Right cardiac atrium (tissue), 5 donors: ENCODE results near the gene DOK3. TPM values are rescaled to one million over a fixed set of nuclear protein-coding genes. Genes with fewer than 3 reads are reported as not detected.

ENCODE experiments used
- ATAC-seq, 2 donors: fragments of 200-7000 bp; cut with Tn5 transposase; one replicate each; pipeline versions ENCODE4 v1.8.0 to v1.9.1; 2020; ENCODE audit warnings: moderate library complexity in 2 of 2, mild to moderate bottlenecking in 1 of 2
- DNase-seq, 3 donors: peaks; one replicate each; pipeline ENCODE4 v3.0.0-alpha.2; 2020
- H3K27ac ChIP-seq: one replicate; pipeline ENCODE4 v1.5.1; 2013; ENCODE audit warnings: mild to moderate bottlenecking, low read length, control low read depth, moderate library complexity
- H3K27me3 ChIP-seq: one replicate; pipeline ENCODE4 v1.6.1; 2013; ENCODE audit not compliant: control insufficient read depth, insufficient read depth
- H3K4me1 ChIP-seq: one replicate; pipeline ENCODE4 v1.6.1; 2013; ENCODE audit warnings: low read length; ENCODE audit not compliant: control insufficient read depth, insufficient read depth
- H3K4me3 ChIP-seq: one replicate; pipeline ENCODE4 v1.5.1; 2013; ENCODE audit warnings: low read length, control low read depth
- H3K9me3 ChIP-seq: one replicate; pipeline ENCODE4 v1.6.1; 2013; ENCODE audit warnings: low read length; ENCODE audit not compliant: control insufficient read depth
- WGBS: extraction: QIAGEN DNeasy Blood & Tissue Kit; methylation state at CpG from one replicate; pipeline ENCODE4 v1.1.7; 2013; 5-methylcytosine and 5-hydroxymethylcytosine counted together
- intact Hi-C, 4 donors: fragments of 100-400 bp; cut with DNase I; formaldehyde crosslinking; loops; one replicate each; pipeline versions ENCODE4 v1.11.0 to v1.14.0; 2022 to 2023
- polyA plus RNA-seq: library from polyadenylated mRNA; stranded (reverse); fragments of 200-250 nt; gene quantifications from one replicate; pipeline ENCODE4 v1.2.3, GENCODE V29; 2013
- total RNA-seq, 4 donors: library from RNA; stranded (reverse); fragmentation: NEBNext Ultra II Directional; extraction: Animal tissue kit (Norgen Biotek cat#: 25700); gene quantifications; one replicate each; pipeline ENCODE4 v1.2.1, GENCODE V29; 2021
- donor health status: healthy with polysubstance abuse.
- donor health status: DM: no; HTN: yes; CAD: no.
- donor health status: DM: no; HTN: no; CAD: no.
- donor health status: DM: no; HTN: yes; CAD: no; lungs with severe emphysema.
- donor health status: DM: yes; HTN: yes; CAD: no.

The DOK3 gene
- total and polyA plus RNA-seq, 5 donors: 1.4 to 4.5 (median 3.7) TPM

DNA sequence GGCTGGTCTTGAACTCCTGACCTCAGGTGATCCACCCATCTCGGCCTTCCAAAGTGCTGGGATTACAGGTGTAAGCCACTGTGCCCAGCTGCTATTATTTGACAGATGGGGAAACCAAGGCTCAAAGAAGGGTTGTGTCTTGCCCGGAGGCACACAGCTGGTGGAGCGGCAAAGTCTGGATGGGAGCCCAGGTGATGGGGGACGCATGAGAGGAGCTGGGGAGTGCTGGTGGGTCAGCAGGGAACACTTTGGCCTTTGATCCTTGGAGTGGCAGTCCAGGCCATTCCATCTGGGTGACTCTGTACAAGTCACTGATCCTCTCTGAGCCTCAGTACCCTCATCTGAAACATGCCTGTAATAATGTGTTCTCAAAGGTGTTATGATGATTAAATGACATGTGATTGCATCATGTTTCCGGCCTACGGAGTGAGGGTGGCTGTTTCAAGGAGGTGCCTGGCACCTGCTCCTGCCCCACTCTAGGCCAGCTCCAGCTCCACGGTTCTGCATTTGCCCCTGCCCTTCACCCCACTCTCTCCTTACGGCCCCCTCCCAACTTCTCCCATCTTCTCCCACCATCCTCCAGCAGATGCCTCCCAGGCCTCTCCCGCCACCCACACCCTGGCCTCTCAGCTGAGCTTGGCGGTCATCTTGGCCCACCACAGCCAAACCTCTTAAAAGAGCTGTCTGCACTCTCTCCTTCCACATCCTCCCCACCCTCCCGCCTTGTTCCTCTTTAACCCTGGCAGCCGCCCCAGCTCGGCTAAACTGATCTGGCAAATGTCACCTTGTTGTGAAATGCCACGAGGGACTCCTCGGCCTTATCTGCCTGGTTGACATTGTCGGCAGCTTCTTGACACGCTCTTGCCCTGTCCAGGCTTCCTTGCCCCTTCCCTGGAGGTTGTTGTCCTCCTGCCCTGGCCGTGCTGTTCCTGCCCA, 30.6 kb downstream of the DOK3 start:
- peak; percentile 84 to 90 for ATAC-seq
- intact Hi-C loops: no loop called here

DNA sequence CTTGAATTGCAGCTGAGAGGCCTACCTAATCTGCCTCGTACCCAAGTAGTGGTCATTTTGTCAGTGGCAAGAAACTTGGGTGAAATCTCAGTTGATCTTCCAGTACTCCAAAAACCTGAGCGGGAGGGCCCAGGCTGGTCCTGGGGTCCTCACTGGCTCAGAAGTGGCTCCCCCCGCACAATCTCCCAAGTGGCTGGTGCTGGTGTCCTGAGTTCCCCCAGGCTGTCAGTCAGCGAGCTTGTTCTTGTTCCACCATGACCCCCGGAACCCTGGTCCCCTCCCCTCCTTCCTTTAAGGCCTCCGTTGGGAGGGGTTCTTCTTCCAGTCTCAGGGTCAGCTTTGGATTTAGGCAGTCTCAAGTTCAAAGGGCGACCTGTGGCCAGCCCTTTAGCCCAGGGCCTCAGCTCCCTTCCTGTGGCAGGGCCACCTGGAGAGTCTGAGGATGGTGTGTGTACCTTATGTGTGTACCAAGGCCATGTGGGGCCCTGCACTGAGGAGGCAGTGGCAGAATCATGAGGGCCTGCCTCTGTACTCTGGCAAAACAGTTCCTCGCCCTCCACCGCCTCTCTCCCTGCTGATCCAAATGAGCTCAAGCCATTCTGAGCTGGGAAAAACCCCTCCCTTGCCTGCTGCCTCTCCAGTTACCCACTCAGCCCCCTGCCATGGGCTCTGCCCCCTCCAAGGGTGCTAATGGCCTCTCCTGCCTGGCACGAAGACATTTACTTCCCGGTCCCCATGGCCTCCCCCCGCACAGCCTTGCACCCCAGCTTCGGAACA, 31.7 kb downstream of the DOK3 start:
- 95% methylated on average over 13 of the region's 13 CpGs for WGBS
- no peak overlapping the region for H3K4me3 ChIP-seq
- peak in 1 of 3 donors; percentile 58 for DNase-seq
- H3K27me3 ChIP-seq: no peaks in the 10 kb centered on the region
- ATAC-seq: no peak
- peaks cover 8% of the 10 kb centered on the region for H3K4me1 ChIP-seq
- no peaks in the 10 kb centered on the region for H3K9me3 ChIP-seq
- no peak overlapping the region for H3K27ac ChIP-seq
- intact Hi-C loops: no loop called here

More for the DNA sequence above, 30.6 kb downstream of the DOK3 start:
- DNase-seq: peak; percentile 91 to 97 (median 96)
- Histone ChIP-seq H3K27me3 (no peaks in the 10 kb centered on the region), H3K4me1 (peaks cover 7% of the 10 kb centered on the region), H3K9me3 (no peaks in the 10 kb centered on the region), H3K4me3 (no peak overlapping the region), H3K27ac (peak overlapping the region; percentile 65)
- 20% methylated on average over 18 of the region's 18 CpGs for WGBS

DNA sequence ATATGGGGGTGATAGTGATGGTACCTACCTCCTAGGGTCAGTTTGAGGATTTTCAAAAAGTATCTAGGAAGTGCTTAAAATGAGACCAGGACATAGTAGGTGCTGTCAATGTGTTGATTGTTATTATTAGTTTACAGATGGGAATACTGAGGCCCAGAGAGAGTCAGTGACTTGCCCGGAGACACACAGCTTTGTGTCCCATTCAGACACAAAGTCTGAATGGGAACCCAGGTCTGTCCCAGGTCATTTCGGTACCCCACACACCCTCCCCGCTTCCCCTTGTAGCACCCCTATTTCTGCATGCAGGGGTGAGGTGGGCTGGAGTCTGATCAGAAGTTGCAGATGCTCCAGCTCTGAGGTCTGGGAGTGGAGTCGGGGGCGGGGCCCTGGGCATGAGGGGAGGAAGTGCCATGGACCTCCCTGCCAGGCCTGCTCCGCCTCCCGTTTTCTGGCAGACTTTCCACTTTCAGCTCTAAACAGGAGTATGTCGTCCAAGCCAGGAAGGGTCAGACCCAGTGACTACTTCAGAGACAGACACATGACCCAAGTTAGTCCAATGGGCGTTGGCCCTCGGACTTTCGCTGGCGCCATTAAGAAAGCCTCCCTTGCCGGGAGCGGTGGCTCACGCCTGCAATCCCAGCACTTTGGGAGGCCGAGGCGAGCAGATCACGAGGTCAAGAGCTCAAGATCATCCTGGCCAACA, 32.9 kb downstream of the DOK3 start:
- Histone ChIP-seq H3K27ac (no peak overlapping the region), H3K4me3 (no peak overlapping the region), H3K9me3 (no peaks in the 10 kb centered on the region), H3K4me1 (peaks cover 8% of the 10 kb centered on the region), H3K27me3 (no peaks in the 10 kb centered on the region)
- ATAC-seq (peak; percentile 7 to 22), DNase-seq (peak; percentile 70 to 85 (median 82))
- intact Hi-C loops: no loop called here
- 71% methylated on average over 18 of the region's 18 CpGs for WGBS

DNA sequence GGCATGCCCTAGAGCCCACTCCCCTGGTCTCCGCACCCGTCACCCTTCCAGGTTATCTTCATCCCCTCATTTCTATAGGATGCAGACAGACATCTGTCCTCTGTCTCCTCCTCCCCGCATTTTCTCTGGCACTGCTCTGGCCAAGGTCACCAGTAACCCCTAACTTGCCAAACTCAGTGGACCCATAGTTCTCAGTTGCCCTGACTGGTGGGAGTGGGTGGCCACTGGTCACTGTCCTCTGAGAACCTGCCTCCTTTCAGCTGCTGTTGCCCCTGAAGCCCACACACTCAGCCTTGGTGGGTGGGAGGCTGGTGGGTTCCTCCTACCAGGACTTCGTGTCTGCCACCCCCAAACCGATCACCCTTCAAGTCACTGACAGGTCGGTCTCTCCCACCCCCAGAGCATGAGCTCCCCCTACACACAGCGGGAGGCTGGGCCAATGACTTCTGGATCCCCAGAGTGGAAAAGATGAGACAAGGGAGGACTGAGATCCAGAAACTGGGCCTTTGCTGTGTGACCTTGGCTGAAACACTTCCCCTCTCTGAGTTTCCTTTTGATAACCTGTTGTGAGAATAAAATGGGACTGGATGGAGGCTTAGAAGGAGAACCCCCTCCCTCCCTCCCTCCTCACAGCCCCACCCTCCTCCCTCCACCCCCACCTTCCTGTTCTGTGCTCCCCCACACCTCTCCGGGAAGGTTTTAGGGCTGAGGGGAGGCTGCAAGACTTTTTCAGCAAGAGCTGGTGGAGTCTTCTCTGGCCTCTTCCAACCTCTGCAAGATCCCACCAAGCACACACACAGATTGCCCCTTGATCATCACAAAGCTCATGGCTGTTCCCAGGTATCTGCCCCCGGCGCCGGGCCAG, 33.8 kb downstream of the DOK3 start:
- Histone ChIP-seq H3K9me3 (no peaks in the 10 kb centered on the region), H3K4me3 (no peak overlapping the region), H3K27ac (no peak overlapping the region), H3K27me3 (no peaks in the 10 kb centered on the region), H3K4me1 (peaks cover 8% of the 10 kb centered on the region)
- intact Hi-C loops: no loop called here
- no peak for DNase-seq
- 56% methylated on average over 11 of the region's 11 CpGs for WGBS
- no peak for ATAC-seq

DNA sequence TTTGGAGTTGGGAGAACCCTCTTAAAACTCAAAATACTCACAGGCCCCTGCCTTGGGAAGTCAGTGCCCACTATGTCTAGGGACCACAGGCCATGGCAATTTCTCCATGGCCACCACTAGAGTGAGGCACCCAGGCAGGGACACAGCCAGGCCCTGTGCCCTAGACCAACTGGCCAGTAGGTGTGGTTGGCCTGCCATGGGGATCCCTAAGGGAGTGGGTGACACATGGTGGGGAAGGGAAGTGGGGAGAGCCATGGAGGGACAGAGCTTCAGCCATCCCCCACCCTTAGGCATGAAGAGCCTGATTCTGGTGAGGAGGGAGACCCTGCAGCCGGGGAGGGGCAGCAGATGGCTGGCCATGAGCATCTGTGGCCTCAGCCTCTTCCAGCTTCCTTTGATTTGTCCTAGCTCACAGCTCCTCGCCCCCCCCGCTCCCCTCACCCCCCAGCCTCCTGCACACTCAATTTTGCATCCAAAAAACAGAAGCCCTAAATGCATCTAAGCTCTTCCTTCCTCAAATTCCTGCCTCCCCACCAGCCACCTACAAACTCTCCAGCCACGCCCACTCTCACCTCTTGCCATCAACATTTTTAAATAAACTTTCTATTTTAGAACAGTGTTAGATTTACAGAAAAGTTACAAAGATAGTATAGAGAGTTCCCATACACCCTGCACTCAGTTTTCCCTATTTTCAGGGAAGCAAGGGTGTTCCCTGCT, 34.6 kb downstream of the DOK3 start:
- Histone ChIP-seq H3K27ac (no peak overlapping the region), H3K4me1 (peaks cover 6% of the 10 kb centered on the region), H3K27me3 (no peaks in the 10 kb centered on the region), H3K4me3 (no peak overlapping the region), H3K9me3 (no peaks in the 10 kb centered on the region)
- ATAC-seq (no peak), DNase-seq (no peak)
- 50% methylated on average over 4 of the region's 4 CpGs for WGBS
- intact Hi-C loops: no loop called here

DNA sequence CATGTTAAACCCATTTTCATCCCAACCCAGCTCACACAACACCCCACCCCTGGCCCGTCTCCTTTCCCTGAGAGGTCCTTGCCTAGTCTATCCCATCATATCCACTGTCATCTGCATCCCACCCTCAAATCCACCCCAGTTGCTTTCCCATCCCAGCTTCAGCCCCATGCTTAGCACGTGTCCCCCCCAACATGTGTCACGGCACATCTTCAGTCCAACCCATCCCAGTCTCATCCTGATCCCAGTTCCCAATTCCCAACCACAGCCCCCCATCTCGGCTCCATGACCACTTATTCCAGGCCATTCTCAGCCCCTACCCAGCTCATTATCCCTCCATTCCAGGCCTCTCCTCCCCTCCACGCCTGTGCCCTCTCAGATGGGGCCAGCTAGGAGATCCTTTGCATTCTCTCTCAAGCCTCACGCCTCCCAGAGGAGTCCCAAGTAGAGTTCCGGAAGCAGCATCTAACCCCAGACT, 35.6 kb downstream of the DOK3 start:
- no peak overlapping the region for H3K4me3 ChIP-seq
- H3K4me1 ChIP-seq: peaks cover 2% of the 10 kb centered on the region
- H3K27me3 ChIP-seq: no peaks in the 10 kb centered on the region
- H3K9me3 ChIP-seq: no peaks in the 10 kb centered on the region
- DNase-seq: no peak
- ATAC-seq: no peak
- H3K27ac ChIP-seq: no peak overlapping the region
- intact Hi-C loops: no loop called here
- WGBS: 33% methylated on average over 7 of the region's 7 CpGs

DNA sequence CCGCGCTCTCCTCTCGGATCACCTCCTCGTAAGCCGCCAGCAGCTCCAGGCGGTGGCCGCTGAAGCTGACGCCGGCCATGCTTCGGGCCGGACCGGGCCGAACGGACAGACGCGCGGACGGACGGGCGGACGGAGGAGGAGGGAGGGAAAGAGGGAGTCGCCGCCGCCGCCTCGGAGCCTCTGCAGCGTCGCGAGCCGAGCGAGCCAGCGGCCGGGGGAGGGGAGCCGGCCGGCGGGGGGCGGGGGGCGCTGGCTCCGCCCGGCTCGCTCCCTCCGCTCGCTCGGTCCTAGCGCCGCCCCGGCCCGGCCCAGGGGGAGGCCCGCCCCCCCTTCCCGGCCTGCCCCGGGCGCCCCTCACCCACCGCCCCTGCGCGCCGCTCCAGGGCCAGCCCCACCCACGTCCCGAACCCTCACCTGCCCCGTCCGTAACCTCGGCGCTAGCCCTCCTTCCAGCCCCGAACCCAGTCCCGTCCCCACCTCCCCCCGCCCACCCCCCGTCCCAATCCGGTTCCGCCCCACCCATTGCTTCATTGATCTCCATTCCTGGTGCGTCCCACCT, 36.1 kb downstream of the DOK3 start, which contains the start of gene DBN1:
Gene DBN1 (minus strand): TSS at position 192 of the 559 bp plus-strand sequence. CDS start 113 bp downstream, at position 79.
- no peaks in the 10 kb centered on the region for H3K27me3 ChIP-seq
- ATAC-seq: peak; percentile 37 to 46
- WGBS: 2% methylated on average over 61 of the region's 69 CpGs
- H3K27ac ChIP-seq: peak within 1 kb of the TSS; percentile 41
- intact Hi-C loops: no loop called here
- H3K9me3 ChIP-seq: no peaks in the 10 kb centered on the region
- peaks cover 2% of the 10 kb centered on the region for H3K4me1 ChIP-seq
- DNase-seq: peak; percentile 67 to 87 (median 86)
- peak within 1 kb of the TSS; percentile 87 for H3K4me3 ChIP-seq

DNA sequence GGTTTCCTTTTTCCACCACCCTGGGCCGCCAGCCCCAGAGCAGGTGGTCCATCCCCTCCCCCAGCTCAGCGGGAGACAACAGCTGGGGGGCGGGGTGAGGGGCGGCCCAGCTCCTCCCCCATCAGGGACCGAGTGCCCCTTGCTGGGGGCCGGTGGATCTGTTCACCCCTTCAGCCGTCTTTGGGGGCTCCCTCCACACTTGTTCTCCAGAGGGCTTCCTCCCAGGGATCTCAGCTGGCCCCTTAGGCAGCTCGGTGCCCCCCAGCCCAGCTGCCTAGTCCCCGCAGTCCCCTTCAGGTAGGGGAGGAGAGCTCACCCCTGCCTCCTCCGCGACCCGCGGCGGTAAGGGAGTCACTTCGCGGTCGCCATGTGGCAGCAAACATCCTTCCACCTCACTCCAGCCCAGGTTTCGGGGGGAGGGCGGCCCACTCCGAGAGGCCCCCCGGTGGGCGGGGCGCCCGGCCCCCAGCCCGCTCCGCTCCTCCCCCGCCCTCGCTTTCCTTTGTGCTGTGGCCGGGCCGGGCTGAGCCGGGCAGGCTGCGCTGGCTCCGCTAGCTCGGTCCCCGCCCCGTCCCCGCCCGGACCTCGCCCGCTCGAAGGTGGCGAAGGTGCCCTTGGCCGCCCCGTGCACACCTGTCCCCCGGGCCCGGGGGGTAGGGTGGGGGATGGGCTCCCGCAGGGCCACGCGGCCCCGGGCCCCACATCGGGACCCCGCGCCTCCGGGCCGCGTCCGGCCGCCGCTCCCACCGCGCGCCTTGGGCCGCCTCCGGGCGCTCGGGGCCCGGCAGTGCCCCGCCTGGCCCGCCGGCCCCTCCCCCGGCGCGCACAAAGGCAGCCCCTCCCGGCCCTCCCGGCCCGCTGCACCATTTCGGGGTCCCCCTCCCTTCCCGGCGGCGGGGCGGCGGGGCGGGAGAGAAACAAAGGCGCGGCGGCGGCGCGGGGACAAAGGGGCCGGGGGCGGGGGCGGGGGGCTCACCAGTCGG, 36.9 kb downstream of the DOK3 start:
- Histone ChIP-seq H3K27me3 (no peaks in the 10 kb centered on the region), H3K4me1 (peaks cover 2% of the 10 kb centered on the region), H3K27ac (peak overlapping the region; percentile 41), H3K9me3 (no peaks in the 10 kb centered on the region), H3K4me3 (peak overlapping the region; percentile 87)
- peak in 1 of 2 donors; percentile 10 for ATAC-seq
- 1% methylated on average over 88 of the region's 93 CpGs for WGBS
- intact Hi-C loops: no loop called here
- peak in 2 of 3 donors; percentile 76 to 78 for DNase-seq
